ENCODE measurements around the gene MRPS22. TPM values are rescaled to one million over a fixed set of nuclear protein-coding genes. Genes with fewer than 3 reads are reported as not detected.

MRPS22 gene
- total RNA-seq, 4 donors from 2014 or later, result 40.1 to 60.9 (median 48.6) TPM

DNA sequence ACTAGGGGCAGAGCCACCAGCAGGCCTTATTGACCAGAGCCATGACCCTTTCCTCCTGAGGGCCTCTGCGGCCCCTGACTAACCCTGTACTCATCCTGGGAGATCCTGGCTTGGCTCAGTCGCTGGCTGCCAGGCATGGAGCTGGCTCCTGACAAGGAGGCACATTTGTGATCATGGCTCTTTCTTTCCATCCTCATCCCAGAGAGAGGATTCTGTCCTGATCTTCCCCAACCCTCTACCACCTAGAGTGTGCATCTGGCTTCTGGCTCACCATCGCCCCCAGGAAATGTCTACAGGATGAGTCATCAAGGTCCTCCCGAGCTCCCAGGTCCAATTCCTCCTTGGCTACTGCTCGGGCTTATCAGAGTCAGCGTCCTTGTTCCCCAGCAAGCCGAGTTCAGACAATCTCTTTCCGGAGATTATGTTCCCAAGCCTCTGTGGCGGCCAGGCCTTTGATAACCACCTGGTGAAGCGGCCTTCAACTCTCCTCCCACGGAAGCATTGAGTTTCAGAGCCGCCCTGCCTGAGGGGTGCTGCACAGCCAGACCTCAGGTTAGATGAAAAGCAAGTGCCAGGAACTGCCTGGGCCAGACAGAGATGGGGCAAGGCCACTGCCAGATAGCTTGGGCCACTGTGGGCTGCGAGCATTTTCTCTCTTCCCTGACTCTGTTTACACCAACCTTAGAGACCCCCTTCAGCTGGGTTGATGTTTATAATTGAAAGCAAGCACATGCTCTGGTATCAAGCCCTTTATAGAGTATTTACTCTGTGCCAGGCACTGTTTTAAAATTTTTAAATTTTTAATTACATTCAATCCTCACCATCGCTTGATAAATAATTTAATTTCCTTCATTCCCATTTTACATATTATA, 44.3 kb upstream of the MRPS22 start:
- no peak for TF ChIP-seq POLR2A (IDR thresholded peaks at IDR 0.05)
- TF ChIP-seq, protein P1, sequence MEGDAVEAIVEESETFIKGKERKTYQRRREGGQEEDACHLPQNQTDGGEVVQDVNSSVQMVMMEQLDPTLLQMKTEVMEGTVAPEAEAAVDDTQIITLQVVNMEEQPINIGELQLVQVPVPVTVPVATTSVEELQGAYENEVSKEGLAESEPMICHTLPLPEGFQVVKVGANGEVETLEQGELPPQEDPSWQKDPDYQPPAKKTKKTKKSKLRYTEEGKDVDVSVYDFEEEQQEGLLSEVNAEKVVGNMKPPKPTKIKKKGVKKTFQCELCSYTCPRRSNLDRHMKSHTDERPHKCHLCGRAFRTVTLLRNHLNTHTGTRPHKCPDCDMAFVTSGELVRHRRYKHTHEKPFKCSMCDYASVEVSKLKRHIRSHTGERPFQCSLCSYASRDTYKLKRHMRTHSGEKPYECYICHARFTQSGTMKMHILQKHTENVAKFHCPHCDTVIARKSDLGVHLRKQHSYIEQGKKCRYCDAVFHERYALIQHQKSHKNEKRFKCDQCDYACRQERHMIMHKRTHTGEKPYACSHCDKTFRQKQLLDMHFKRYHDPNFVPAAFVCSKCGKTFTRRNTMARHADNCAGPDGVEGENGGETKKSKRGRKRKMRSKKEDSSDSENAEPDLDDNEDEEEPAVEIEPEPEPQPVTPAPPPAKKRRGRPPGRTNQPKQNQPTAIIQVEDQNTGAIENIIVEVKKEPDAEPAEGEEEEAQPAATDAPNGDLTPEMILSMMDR (IDR thresholded peaks at IDR 0.05), result no peak
- no peaks in the 10 kb centered on the region for H3K4me1 ChIP-seq

DNA sequence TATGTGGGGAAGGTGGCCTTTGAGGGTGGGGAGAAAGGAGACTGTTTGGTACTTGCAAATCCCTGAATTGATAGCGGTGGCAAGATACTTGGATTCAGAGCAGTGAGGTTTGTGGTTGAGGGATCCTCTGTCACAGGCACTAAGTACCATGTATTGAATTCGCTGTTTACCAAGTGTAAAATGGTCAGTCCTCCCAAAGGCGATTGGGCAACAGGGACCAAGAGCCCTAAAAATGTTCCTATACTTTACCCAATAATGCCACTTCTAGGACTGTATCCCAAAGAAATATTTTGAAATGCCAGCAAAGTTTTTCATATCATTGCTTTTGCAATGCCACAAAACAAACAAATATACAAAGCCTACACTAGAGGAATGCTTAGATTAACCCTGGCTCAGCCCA, 43.4 kb upstream of the MRPS22 start:
- H3K36me3 ChIP-seq, result no peaks in the 10 kb centered on the region
- 95 to 98% methylated on average over 3 of the region's 3 CpGs for WGBS, 2 donors
- no peaks in the 10 kb centered on the region for H3K9me3 ChIP-seq
- intact Hi-C loops (cut with DNase I), result no loop called here
- TF ChIP-seq, protein P1 (IDR thresholded peaks at IDR 0.05), result no peak
- TF ChIP-seq POLR2A (IDR thresholded peaks at IDR 0.05), result no peak
- H3K27me3 ChIP-seq, result no peaks in the 10 kb centered on the region
- DNase-seq, result no peak
- H3K4me3 ChIP-seq (replicated peaks in 1 of 3), result no peak overlapping the region
- H3K27ac ChIP-seq, result no peak overlapping the region
- no peaks in the 10 kb centered on the region for H3K4me1 ChIP-seq

More for the DNA sequence above, 44.3 kb upstream of the MRPS22 start:
- Histone ChIP-seq H3K4me3 (replicated peaks in 1 of 3) (no peak overlapping the region), H3K36me3 (no peaks in the 10 kb centered on the region), H3K9me3 (no peaks in the 10 kb centered on the region), H3K27me3 (no peaks in the 10 kb centered on the region), H3K27ac (no peak overlapping the region)
- intact Hi-C loops (cut with DNase I), result no loop called here
- DNase-seq, result no peak
- 86 to 89% methylated on average over 14 of the region's 14 CpGs for WGBS, 2 donors

DNA sequence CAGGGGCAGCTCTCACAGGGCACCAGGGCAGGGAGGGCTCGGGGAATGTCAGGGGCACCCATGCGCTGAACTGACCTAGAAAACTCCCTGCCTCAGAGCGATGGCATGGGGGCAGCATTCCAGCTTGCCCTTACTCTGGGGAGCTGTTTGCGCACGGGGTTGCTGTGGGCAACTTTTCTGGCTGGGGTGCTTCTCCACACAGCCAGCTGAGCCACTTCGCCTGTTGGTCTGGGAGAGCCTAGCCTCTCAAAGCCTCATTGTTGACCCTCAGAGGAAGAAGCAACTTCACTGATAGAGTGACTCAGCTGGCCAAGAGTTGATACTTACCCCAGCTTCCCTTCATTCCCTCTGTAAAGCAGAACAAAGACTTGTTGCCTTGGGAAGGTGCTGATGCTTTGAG, 42.6 kb upstream of the MRPS22 start:
- TF ChIP-seq POLR2A (IDR thresholded peaks at IDR 0.05), result no peak
- TF ChIP-seq, protein P1 (IDR thresholded peaks at IDR 0.05), result no peak
- Histone ChIP-seq H3K9me3 (no peaks in the 10 kb centered on the region), H3K4me1 (no peaks in the 10 kb centered on the region), H3K4me3 (replicated peaks in 1 of 3) (no peak overlapping the region), H3K36me3 (no peaks in the 10 kb centered on the region), H3K27me3 (no peaks in the 10 kb centered on the region), H3K27ac (no peak overlapping the region)
- 90 to 92% methylated on average over 6 of the region's 6 CpGs for WGBS, 2 donors
- intact Hi-C loops (cut with DNase I), result no loop called here
- DNase-seq, result no peak

DNA sequence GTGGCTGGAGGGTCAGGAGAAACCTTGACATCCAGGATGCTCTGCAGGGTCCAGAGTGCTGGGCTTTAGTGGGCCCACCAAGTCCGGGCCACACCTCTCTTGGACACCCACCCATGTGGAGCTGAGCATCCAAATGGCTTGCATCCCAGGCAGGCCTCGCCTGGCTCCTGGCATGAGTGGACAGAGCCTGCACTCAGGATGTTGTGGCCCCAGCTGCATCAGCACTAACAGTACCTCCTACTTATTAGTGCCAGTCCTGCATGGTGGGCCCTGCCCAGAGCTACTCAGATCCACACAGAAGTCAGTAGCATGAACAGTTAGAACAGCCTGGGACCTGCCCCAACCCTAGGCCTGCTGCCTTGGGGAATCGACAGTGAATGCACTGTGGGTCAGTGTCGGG, 42.2 kb upstream of the MRPS22 start:
- H3K4me1 ChIP-seq, result no peaks in the 10 kb centered on the region
- H3K4me3 ChIP-seq (replicated peaks in 1 of 3), result no peak overlapping the region
- intact Hi-C loops (cut with DNase I), result no loop called here
- H3K27me3 ChIP-seq, result no peaks in the 10 kb centered on the region
- H3K9me3 ChIP-seq, result no peaks in the 10 kb centered on the region
- H3K36me3 ChIP-seq, result no peaks in the 10 kb centered on the region
- 95 to 100% methylated on average over 2 to 4 of the region's 4 CpGs for WGBS, 2 donors
- TF ChIP-seq, protein P1 (IDR thresholded peaks at IDR 0.05), result no peak
- TF ChIP-seq POLR2A (IDR thresholded peaks at IDR 0.05), result no peak
- H3K27ac ChIP-seq, result no peak overlapping the region
- DNase-seq, result no peak

DNA sequence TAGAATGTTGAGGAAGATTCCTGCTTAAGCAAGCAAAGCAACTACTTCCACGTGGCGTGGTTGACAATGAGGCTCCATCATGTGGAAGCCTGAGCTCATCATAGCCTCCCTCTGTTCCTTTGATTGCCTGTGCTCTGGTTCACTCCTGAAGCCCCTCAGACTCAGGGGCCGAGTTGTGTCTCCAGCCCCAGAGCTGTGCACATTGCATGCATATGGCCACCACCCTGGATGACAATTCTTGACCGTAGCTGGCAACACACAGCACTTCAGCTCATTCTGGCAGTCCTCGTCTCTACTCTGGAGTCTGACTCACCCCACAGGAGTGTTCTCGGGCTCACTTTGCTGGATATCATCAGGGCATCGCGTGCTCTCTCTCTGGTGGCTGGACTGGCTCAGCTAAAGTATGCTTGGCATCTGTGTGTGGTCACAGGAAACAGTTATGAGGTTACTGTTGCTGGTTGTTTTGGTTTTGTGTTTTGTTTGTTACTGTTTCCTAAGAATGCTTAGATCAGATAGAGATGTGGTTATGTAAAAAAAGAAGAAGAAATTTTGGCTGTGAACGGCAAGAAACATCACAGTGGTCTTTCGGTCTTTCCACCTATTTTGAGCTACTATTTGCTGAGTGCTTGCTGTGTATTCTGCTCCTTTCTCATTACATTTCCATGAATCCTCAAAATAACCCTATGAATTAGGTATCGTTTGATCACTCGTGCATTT, 41.6 kb upstream of the MRPS22 start:
- peak in 1 of 2 donors; percentile 3 for DNase-seq
- intact Hi-C loops (cut with DNase I), result no loop called here
- H3K9me3 ChIP-seq, result no peaks in the 10 kb centered on the region
- no peaks in the 10 kb centered on the region for H3K36me3 ChIP-seq
- 66 to 75% methylated on average over 11 to 12 of the region's 12 CpGs for WGBS, 2 donors
- TF ChIP-seq, protein P1 (IDR thresholded peaks at IDR 0.05), result no peak
- TF ChIP-seq POLR2A (IDR thresholded peaks at IDR 0.05), result no peak
- no peaks in the 10 kb centered on the region for H3K27me3 ChIP-seq
- H3K4me1 ChIP-seq, result no peaks in the 10 kb centered on the region
- H3K27ac ChIP-seq, result no peak overlapping the region
- H3K4me3 ChIP-seq (replicated peaks in 1 of 3), result no peak overlapping the region

All from thyroid gland (tissue), 4 donors.